Nucleus accumbens (tissue), 56 donors: ENCODE results near the gene CUTA.
A peak's percentile ranks its signal among the peaks of the same experiment; 100 is the strongest.

Source experiments
- DNase-seq, 56 donors: peaks; one replicate each; lab custom pipeline; 2025; lab: John Stamatoyannopoulos, UW

CUTA gene, protein sequence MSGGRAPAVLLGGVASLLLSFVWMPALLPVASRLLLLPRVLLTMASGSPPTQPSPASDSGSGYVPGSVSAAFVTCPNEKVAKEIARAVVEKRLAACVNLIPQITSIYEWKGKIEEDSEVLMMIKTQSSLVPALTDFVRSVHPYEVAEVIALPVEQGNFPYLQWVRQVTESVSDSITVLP

GRCh38 chr6:33417903-33418689, at the start of gene CUTA:
Gene CUTA, minus strand, starts transcription at chr6:33418107. Its CDS starts 107 bp downstream, at chr6:33418000.
- peak; percentile 85 to 100 (median 100) for DNase-seq

GRCh38 chr6:33467091-33467490, 49.2 kb upstream of the CUTA start:
- no peak for DNase-seq

GRCh38 chr6:33466075-33466735, 48.3 kb upstream of the CUTA start:
- DNase-seq: no peak

DNA sequence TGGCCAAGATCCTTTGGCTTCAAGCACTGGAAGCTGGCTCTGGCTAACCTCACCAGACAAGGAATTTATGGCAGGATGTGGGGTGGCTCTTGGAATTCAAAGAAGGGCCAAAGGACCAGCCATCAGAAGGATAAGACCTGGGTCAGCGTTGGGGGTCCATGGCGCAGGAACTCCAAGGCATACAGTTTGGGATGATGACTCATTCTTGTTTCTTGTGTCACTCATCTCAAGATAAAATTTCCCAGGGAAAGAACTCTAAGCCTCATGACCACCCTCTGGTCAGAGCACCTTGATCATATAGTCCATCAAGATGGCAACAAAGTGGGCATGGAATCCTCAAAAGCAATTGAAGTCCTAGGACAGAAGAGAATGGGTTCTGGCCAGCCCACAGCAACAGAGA, 41.3 kb upstream of the CUTA start:
- no peak for DNase-seq

GRCh38 chr6:33458676-33459075, 40.8 kb upstream of the CUTA start:
- DNase-seq: no peak

GRCh38 chr6:33456156-33456555, 38.2 kb upstream of the CUTA start:
- no peak for DNase-seq

GRCh38 chr6:33455051-33455450, 37.1 kb upstream of the CUTA start:
- no peak for DNase-seq

DNA sequence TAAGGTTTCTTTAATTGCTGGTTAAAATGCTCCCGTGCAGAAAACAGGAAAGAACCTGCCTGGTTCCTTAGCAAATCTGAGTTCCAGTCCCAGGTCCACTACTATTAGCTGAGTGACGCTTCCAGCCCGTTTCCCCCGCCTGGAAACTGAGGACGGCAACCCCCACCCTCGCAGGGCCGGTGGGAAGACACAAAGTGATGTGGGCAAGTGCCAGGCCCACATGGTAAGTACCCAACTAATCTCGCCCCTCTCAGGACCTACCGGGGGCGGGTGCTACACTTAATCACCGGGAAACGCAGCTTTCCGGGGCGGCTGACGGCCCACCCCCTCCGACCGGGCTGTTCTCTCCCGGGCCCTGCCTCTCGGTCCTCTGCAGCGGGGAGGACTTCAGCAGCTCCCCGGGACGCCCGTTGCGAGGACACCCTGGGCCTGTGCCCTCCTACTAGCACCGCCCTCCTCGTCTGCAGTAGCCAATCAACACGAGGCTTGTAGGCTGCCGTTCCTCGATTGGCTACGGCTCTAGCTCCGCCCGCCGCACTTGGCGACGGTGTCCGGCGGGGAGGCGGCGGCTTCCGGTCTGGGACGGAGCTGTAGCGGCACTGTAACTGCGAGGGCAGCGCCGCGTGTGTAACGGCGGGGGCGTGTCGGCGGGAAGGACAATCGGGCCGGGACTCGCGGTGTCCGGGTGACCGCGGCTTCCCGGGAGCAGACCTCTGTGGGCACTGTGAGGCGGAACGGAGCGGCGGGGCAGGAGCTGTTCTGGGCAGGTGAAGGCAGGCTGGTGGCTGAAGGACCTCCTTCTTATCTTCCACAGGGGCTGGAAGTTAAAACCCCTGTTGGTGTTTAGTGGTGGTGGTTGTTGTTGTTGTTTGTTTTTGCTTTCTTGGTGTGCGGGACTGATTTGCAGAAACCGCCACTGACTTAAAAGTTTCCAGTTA, 36.4 kb upstream of the CUTA start, which contains the start of gene ZBTB9:
Gene ZBTB9, plus strand, starts transcription at position 568 of the 938 bp plus-strand sequence. CDS start 525 bp downstream, outside the sequence.
- DNase-seq: peak; percentile 71 to 98 (median 94)

- no peak for DNase-seq
Observed at GRCh38 chr6:33453393-33454008, 35.6 kb upstream of the CUTA start.

DNA sequence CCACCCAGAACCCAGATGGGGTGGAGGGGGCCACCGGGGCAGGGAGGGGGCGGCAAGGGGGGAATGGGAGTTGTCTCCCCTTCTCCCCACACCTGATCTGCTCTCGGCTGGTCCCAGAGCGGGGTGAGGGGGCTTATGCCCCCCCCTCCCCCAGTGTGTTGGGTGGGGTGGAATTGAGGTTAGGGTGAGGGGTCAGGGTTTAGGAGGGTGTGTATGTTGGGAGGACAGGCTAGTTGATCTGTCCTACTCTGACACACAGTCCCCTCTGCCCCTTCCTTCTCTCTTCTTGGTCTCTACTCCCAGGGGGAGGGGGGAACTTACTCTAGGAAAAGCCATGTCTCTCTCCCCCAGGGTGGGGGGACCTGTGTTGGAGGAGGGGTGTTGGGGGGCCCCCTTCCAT, 34.6 kb upstream of the CUTA start:
- no peak for DNase-seq

- no peak for DNase-seq
Observed at GRCh38 chr6:33451606-33452005, 33.7 kb upstream of the CUTA start.

- DNase-seq: no peak
Observed at GRCh38 chr6:33450434-33450833, 32.5 kb upstream of the CUTA start.

DNA sequence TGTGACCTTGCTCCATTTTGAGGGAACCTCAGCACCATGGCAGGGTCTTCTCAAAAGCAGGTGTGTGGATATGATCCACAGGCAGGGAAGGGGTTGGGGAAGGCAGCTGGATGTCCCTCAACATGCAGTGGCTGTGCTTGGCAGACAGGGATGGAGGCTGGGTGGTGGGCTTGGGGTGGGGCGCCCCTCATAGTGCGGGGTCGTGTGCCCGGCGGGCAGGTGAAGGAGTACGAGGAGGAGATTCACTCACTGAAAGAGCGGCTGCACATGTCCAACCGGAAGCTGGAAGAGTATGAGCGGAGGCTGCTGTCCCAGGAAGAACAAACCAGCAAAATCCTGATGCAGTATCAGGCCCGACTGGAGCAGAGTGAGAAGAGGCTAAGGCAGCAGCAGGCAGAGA, 28.4 kb upstream of the CUTA start:
- no peak for DNase-seq

- no peak for DNase-seq
Observed at GRCh38 chr6:33445119-33445603, 27.3 kb upstream of the CUTA start.

- no peak for DNase-seq
Observed at GRCh38 chr6:33443619-33444504, 26.0 kb upstream of the CUTA start.

- no peak for DNase-seq
Observed at GRCh38 chr6:33443025-33443424, 25.1 kb upstream of the CUTA start.

GRCh38 chr6:33442283-33442682, 24.4 kb upstream of the CUTA start:
- DNase-seq: no peak

DNA sequence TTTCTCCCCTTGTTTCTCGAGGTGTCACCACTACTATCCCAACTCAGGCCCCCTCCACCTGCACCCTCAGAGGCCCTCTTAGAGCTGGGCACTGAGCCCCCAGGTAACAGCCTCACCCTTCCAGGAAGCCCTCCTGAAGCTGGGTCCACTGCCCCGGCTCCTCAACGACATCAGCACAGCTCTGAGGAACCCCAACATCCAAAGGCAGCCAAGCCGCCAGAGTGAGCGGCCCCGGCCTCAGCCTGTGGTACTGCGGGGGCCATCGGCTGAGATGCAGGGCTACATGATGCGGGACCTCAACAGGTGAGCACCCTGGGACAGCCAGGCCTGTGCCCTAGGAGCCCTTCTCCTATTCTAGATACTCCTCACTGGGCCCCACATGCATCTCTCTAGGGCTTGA, 23.6 kb upstream of the CUTA start:
- DNase-seq: no peak
